Lower leg skin (tissue), 4 donors: ENCODE measurements around the gene OSBPL7. TPM values are rescaled to one million over a fixed set of nuclear protein-coding genes. Genes with fewer than 3 reads are reported as not detected.

Source experiments
- DNase-seq, 2 donors: peaks; one replicate each; pipeline ENCODE4 v3.0.0-alpha.2; 2019; ENCODE audit warnings: low spot score in 2 of 2
- H3K4me3 ChIP-seq: fragments of 200-600 bp; sonication (generic); 2 replicates; pipeline ENCODE4 v1.5.1; 2017; ENCODE audit warnings: mild to moderate bottlenecking, low read depth; ENCODE audit not compliant: poor library complexity, severe bottlenecking
- CTCF ChIP-seq, 3 donors: fragments of 450-650 bp; IDR thresholded peaks; one replicate each; pipeline ENCODE4 v1.5.1; 2016; ENCODE audit warnings: antibody characterized with exemption in 3 of 3, mild to moderate bottlenecking in 3 of 3, moderate library complexity in 2 of 3
- POLR2A ChIP-seq, 2 donors: fragments of 450-650 bp; IDR thresholded peaks; one replicate each; pipeline ENCODE4 v1.6.1; 2016 to 2017; ENCODE audit warnings: antibody characterized with exemption in 2 of 2, mild to moderate bottlenecking in 1 of 2, moderate library complexity in 1 of 2
- WGBS, 2 donors: methylation state at CpG; one replicate each; pipeline ENCODE4 v1.1.5; 2018; 5-methylcytosine and 5-hydroxymethylcytosine counted together
- intact Hi-C: fragments of 100-400 bp; cut with DNase I; formaldehyde crosslinking; loops from one replicate; pipeline ENCODE4 v1.15.0; 2023; ENCODE audit warnings: low total_unique reads
- total RNA-seq, 4 donors: library from RNA; depleted of rRNA; stranded (reverse); fragments of >200 nt; gene quantifications; one replicate each; pipeline ENCODE4 v1.1.0, GENCODE V29; 2016

Gene OSBPL7
- total RNA-seq, 4 donors from 2014 or later, result 1.1 to 8.4 (median 1.8) TPM

DNA sequence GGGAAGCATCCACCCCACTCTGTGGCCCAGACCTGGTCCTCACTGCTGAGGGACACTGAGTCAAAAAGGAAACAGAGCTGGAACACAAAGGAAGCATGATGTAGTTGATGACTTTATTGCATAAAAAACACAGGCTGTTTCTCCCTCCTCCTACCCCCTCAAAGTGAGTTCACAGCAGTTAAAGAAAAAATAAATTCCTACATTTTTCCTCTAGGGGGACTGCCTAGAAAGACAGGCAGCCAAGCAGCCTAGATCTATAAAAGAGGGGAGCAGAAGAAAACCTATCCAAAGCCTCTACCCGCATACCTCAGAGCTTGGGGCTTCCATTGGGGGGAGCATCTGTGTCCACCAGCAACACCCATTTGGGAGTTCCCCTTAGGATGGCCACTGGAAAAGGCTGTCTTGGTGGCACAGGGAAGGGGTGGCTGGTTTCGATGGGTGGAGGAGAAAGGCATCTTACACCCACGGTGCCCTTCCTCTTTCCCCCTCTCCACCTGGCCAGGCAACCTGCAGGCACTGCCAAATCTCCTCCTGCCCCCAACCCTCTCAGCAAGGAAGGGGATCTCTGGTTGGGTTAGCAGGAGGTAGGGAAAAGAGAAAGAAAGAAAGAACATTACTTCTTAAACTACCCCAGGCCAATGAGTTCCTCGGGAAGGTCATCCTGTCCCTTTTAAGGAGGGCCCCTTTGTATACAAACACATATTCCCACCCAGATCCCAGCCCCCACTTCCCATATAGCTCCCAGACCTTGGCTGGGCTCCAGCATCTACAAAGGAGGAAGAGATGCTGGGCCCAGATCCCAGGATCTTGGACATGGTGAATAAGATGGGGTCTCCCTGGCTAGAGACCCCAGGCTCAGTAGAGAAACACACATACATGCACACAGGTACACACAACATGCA, 23.5 kb upstream of the OSBPL7 start:
- intact Hi-C loops, result no loop called here
- WGBS, 2 donors, result 71 to 78% methylated on average over 4 of the region's 4 CpGs
- no peak for DNase-seq
- TF ChIP-seq POLR2A (IDR thresholded peaks at IDR 0.05) (no peak), CTCF (IDR thresholded peaks at IDR 0.05) (no peak)
- no peak overlapping the region for H3K4me3 ChIP-seq

DNA sequence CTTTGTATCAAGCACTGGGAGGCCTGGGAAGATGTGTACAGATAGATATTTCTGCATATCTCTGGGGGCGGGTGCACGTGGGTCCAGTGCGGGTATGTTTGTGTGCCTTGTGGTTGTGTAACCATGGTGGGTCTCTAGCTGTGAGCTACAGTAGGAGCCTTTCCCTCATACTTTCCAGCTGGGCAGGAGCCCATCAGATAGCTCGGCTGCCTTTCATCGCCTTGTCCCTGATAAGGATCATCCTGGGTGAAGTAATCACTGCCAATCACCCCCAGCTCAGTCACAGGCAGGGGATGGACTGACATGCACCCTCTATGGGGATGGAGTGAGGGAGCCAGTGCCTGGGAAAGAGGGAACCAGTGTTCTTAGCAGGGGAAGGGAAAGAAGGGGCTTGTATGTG, 22.6 kb upstream of the OSBPL7 start:
- H3K4me3 ChIP-seq, result no peak overlapping the region
- TF ChIP-seq POLR2A (IDR thresholded peaks at IDR 0.05) (no peak), CTCF (IDR thresholded peaks at IDR 0.05) (no peak)
- WGBS, 2 donors, result 62 to 67% methylated on average over 5 of the region's 5 CpGs
- no peak for DNase-seq
- intact Hi-C loops, result no loop called here

DNA sequence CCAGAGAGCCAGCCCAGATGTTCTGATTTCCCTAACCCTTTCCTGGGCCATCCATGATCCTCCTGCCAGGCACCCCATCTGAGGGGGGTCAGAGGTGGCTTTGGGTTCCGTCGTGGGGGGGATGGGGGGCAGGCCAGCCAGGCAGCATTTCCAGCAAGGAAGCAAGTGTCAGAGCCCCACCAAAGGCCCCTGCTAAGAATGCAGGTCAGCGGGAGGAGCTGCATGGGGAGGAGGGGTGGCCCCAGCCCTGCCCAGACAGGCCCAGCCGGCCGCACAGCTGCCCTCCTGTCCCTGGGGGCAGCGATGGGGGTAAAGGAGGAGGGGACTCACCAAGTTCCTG, 21.8 kb upstream of the OSBPL7 start:
- intact Hi-C loops, result no loop called here
- 20 to 21% methylated on average over 3 to 6 of the region's 6 CpGs for WGBS, 2 donors
- H3K4me3 ChIP-seq, result no peak overlapping the region
- TF ChIP-seq POLR2A (IDR thresholded peaks at IDR 0.05) (no peak), CTCF (IDR thresholded peaks at IDR 0.05) (no peak)
- DNase-seq, result no peak

DNA sequence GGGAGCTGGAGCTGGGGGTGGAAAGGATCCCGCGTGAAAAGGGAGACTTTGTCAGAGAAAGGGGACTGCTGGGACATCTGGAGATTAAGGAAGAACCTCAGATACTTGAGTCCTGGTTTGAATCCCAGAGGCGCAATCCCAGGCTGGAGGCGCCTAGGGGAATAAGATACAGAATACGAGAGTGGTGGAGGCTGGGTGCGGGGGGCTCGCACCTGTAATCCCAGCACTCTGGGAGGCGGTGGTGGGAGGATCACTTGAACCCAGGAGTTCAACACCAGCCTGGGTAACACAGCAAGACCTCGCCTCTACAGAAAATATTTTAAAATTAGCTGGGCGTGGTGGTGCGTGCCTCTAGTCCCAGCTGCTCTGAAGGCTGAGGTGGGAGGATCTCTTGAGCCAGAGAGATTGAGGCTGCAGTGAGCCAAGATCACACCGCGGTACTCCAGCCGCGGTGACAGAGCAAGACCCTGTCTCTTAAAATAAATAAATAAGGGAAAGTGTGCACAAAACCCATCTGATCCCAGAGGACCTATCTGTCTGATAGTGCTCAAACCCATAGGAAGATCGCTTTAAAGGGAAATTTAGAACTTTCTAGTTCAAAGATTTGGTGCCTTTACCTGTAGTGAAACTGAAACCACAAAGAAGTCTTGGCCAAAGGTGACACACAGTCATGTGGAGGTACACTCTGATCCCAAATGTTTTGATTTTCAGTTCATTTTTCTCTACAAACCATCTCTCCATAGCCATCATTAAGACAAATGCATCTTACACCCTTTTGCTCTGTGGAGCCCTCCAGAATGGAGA, 20.1 kb upstream of the OSBPL7 start:
- intact Hi-C loops, result loop anchor here (2.0 kb wide), 1 partner anchor 47 kb away; no protein-coding TSS in a partner anchor
- H3K4me3 ChIP-seq, result no peak overlapping the region
- DNase-seq, result no peak
- TF ChIP-seq CTCF (IDR thresholded peaks at IDR 0.05) (peak in 1 of 3 donors; percentile 1), POLR2A (IDR thresholded peaks at IDR 0.05) (no peak)
- 54 to 58% methylated on average over 16 of the region's 16 CpGs for whole genome bisulfite sequencing, 2 donors

DNA sequence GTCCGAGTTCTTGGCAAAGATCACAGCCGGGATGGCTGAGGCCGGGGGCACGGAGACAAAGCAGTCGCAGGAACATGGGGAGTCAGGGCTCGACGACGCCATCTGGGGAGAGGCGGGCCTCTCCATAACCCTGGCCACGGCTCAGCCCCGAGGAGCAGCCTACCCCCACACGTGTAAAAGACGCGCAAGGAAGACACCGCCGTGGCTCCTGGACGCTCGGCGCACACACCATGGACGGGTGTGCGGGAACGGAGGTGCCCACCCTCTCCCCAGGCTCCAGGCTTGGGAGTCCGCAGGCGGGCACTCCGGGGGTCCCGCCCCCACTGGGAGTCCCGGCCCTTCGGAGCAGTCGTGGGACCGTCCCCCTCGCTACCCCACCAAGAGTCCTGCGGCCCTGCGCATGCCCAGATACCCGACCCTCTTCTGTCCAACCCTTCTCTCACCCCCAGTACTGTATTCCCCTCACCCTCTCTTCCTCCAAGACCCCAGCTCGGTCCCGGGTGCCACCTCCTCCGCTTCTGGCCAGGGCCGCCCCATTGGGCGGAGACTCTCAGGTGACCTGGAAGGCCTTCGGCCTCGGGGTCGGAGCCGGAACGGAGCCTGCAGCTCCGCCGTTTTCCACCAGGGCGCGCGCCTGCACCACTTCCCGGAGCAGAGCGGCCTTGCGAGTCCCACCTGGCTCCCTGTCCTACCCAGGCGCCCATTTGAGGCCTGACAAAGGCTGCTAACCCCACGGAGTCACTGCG, 19.3 kb upstream of the OSBPL7 start, which contains the start of gene SCRN2:
SCRN2 (minus strand) TSS at position 532 of the 746 bp plus-strand sequence; CDS start at position 102, 430 bp downstream.
- peak; percentile 87 to 98 for DNase-seq

More for the DNA sequence above, 19.3 kb upstream of the OSBPL7 start, which contains the start of gene SCRN2:
- 0% methylated on average over 29 to 49 of the region's 55 CpGs for WGBS, 2 donors
- intact Hi-C loops, result loop anchor here (2.0 kb wide), 1 partner anchor 48 kb away; no protein-coding TSS in a partner anchor
- TF ChIP-seq POLR2A (IDR thresholded peaks at IDR 0.05), result no peak
- TF ChIP-seq CTCF (IDR thresholded peaks at IDR 0.05), result peak in 1 of 3 donors; percentile 98
- peak within 1 kb of the TSS; percentile 63 for H3K4me3 ChIP-seq
